ENCODE measurements around the gene C11orf24. TPM values are rescaled to one million over a fixed set of nuclear protein-coding genes. Genes with fewer than 3 reads are reported as not detected.

C11orf24 gene
- total and polyA plus RNA-seq, 9 of the 15 experiments (the other 6 are each of a cell fraction or from before 2014, with no cell fraction given): 2.0 to 65.2 (median 32.5) TPM

GRCh38 chr11:68213555-68214172 lies 58.1 kb downstream of the C11orf24 start (continued):
- TF ChIP-seq RERE (CRISPR knock-in tag; IDR thresholded peaks at IDR 0.05; ENCODE audit: borderline replicate concordance) (no peak), ZNF398 (CRISPR knock-in tag; IDR thresholded peaks at IDR 0.05) (no peak), YBX1 (IDR thresholded peaks at IDR 0.05) (no peak), ZFP1 (CRISPR knock-in tag; IDR thresholded peaks at IDR 0.05) (no peak), BRCA1 (IDR thresholded peaks at IDR 0.05) (no peak), BRCA1 (CRISPR knock-in tag; IDR thresholded peaks at IDR 0.05) (no peak), EGR1 (conservative IDR thresholded peaks at IDR 0.05) (no peak), CHCHD3 (CRISPR knock-in tag; IDR thresholded peaks at IDR 0.05) (no peak), HLTF (IDR thresholded peaks at IDR 0.05) (no peak), CBFA2T2 (conservative IDR thresholded peaks at IDR 0.05) (no peak), U2AF1 (optimal IDR thresholded peaks at IDR 0.05; ENCODE audit: low read depth, low read length) (peak; percentile 73), ZNF143 (CRISPR knock-in tag; IDR thresholded peaks at IDR 0.05) (0 out of 2 replicates have a peak, but pooled peaks have one; percentile 18), U2AF2 (optimal IDR thresholded peaks at IDR 0.05; ENCODE audit: low read depth, low read length) (no peak), ARNT (IDR thresholded peaks at IDR 0.05) (no peak), STAT6 (CRISPR knock-in tag; IDR thresholded peaks at IDR 0.05) (no peak), RFX7 (CRISPR knock-in tag; IDR thresholded peaks at IDR 0.05) (peak; percentile 68; the same call in 1 of the 2 replicates), ETV6 (IDR thresholded peaks at IDR 0.05; ENCODE audit: borderline replicate concordance in 1 of 2, low read depth in 2 of 2, low read length in 1 of 2) (no peak), ETV6 (CRISPR knock-in tag; IDR thresholded peaks at IDR 0.05; ENCODE audit: borderline replicate concordance) (no peak), ZNF133 (CRISPR knock-in tag; IDR thresholded peaks at IDR 0.05) (no peak), KLF10 (CRISPR knock-in tag; IDR thresholded peaks at IDR 0.05) (no peak), ELF4 (CRISPR knock-in tag; IDR thresholded peaks at IDR 0.05) (no peak), ZNF699 (CRISPR knock-in tag; IDR thresholded peaks at IDR 0.05; ENCODE audit: insufficient replicate concordance) (no peak)
